HCT116 (cell line): Measurements from ENCODE around the gene TAF3. TPM values are rescaled to one million over a fixed set of nuclear protein-coding genes. Genes with fewer than 3 reads are reported as not detected.

ENCODE experiments used
- ATAC-seq: fragments of 200-7000 bp; cut with Tn5 transposase; 2 replicates; pipeline ENCODE4 v1.9.1; 2020; ENCODE audit warnings: mild to moderate bottlenecking, moderate library complexity
- BruUV-seq: library from RNA; stranded (reverse); fragments of 400-500 nt; replicated peaks from 2 replicates; lab custom pipeline; 2021; lab: Mats Ljungman, UMichigan
- CTCF ChIA-PET: fragments of 300-600 bp; sonication (Branson Sonifier 250); formaldehyde crosslinking; loops from one replicate; lab custom pipeline; 2021; ENCODE audit warnings: antibody characterized with exemption; lab: Charles Lee
- POLR2A ChIA-PET: fragments of 300-600, 350-600 bp; sonication (Branson Sonifier 250); formaldehyde crosslinking; loops from one replicate; lab custom pipeline; 2021; ENCODE audit warnings: antibody characterized with exemption; lab: Charles Lee
- RAD21 ChIA-PET, 2 experiments: fragments of 300-600 bp; sonication (Branson Sonifier 250); formaldehyde crosslinking; loops; one replicate each; lab custom pipeline; 2023; ENCODE audit warnings: low total read pairs in 2 of 2; ENCODE audit not compliant: uncharacterized antibody in 2 of 2, unreplicated experiment in 2 of 2, low non-redundant PET in 1 of 2; lab: Charles Lee
- DNase-seq: peaks from one replicate; pipeline ENCODE4 v3.0.0-alpha.2; 2010; ENCODE audit warnings: low read depth, low spot score
- H2AFZ ChIP-seq: fragments of 200-600 bp; shearing (Covaris generic), sonication (generic); 2 replicates; pipeline ENCODE4 v1.6.1; 2017; ENCODE audit warnings: low read depth, mixed run types, mixed read lengths, antibody characterized with exemption, low read length; ENCODE audit not compliant: poor library complexity, severe bottlenecking
- H3K27ac ChIP-seq: 2 replicates; pipeline ENCODE4 v1.5.1; 2012; ENCODE audit warnings: low read depth, low read length
- H3K27me3 ChIP-seq: fragments of 200-600 bp; sonication (generic); 2 replicates; pipeline ENCODE4 v1.6.1; 2016; ENCODE audit warnings: mixed run types, low read length, mixed read lengths; ENCODE audit not compliant: insufficient read depth
- H3K36me3 ChIP-seq, 2 experiments: fragments of 200-500 bp in 1 of 2; fragments of 200-600 bp in 1 of 2; sonication (Bioruptor generic) in 1 of 2; sonication (generic) in 1 of 2; 2 replicates each; pipeline versions ENCODE4 v1.5.1 to v1.6.1; 2014 to 2016; ENCODE audit warnings: low read length in 2 of 2, inconsistent platforms in 1 of 2, mixed read lengths in 1 of 2, mixed run types in 1 of 2; ENCODE audit not compliant: insufficient read depth in 2 of 2, control insufficient read depth in 1 of 2
- H3K4me1 ChIP-seq, 2 experiments: fragments of 200-600 bp in 1 of 2; sonication (generic) in 1 of 2; 2 replicates each; pipeline versions ENCODE4 v1.5.1 to v1.6.1; 2012 to 2017; ENCODE audit warnings: low read length in 2 of 2, inconsistent platforms in 1 of 2, mild to moderate bottlenecking in 1 of 2, mixed read lengths in 1 of 2, mixed run types in 1 of 2, moderate library complexity in 1 of 2; ENCODE audit not compliant: insufficient read depth in 2 of 2, control insufficient read depth in 1 of 2
- H3K4me2 ChIP-seq: fragments of 200-600 bp; sonication (generic); 2 replicates; pipeline ENCODE4 v1.6.1; 2017; ENCODE audit warnings: mixed run types, low read length, mixed read lengths
- H3K4me3 ChIP-seq, 2 experiments: fragments of 200-600 bp in 1 of 2; sonication (generic) in 1 of 2; replicated peaks in 1 of 2; 2 replicates each; pipeline ENCODE4 v1.5.1; 2011 to 2016; ENCODE audit warnings: low read length in 2 of 2, control low read depth in 1 of 2, low read depth in 1 of 2, mild to moderate bottlenecking in 1 of 2, mixed read lengths in 1 of 2, mixed run types in 1 of 2
- H3K79me2 ChIP-seq: fragments of 200-600 bp; sonication (generic); 2 replicates; pipeline ENCODE4 v1.6.1; 2017; ENCODE audit warnings: mild to moderate bottlenecking, mixed run types, low read length, moderate library complexity, mixed read lengths; ENCODE audit not compliant: insufficient read depth
- H3K9ac ChIP-seq: fragments of 200-600 bp; sonication (generic); 2 replicates; pipeline ENCODE4 v1.6.1; 2016; ENCODE audit warnings: low read length, mixed read lengths
- H3K9me2 ChIP-seq: fragments of 200-600 bp; sonication (generic), shearing (Covaris generic); 2 replicates; pipeline ENCODE4 v1.6.1; 2017; ENCODE audit warnings: mixed run types, mild to moderate bottlenecking, moderate library complexity; ENCODE audit not compliant: insufficient read depth
- H3K9me3 ChIP-seq, 2 experiments: fragments of 200-500 bp in 1 of 2; fragments of 200-600 bp in 1 of 2; sonication (Bioruptor generic) in 1 of 2; sonication (generic) in 1 of 2; 2 replicates each; pipeline ENCODE4 v1.6.1; 2014 to 2017; ENCODE audit warnings: low read length in 2 of 2, mixed read lengths in 2 of 2, inconsistent platforms in 1 of 2, low read depth in 1 of 2, mild to moderate bottlenecking in 1 of 2, mixed run types in 1 of 2, moderate library complexity in 1 of 2; ENCODE audit not compliant: control insufficient read depth in 1 of 2, insufficient read depth in 1 of 2
- H4K20me1 ChIP-seq: fragments of 200-600 bp; sonication (generic), shearing (Covaris generic); 2 replicates; pipeline ENCODE4 v1.6.1; 2017; ENCODE audit warnings: mixed run types, mild to moderate bottlenecking, moderate library complexity; ENCODE audit not compliant: insufficient read depth
- CEBPB ChIP-seq: IDR thresholded peaks from 2 replicates; pipeline ENCODE4 v1.6.1; 2012; ENCODE audit warnings: low read depth
- ELF1 ChIP-seq: IDR thresholded peaks from 2 replicates; pipeline ENCODE4 v1.6.1; 2012; ENCODE audit warnings: low read depth, borderline replicate concordance
- EZH2phosphoT487 ChIP-seq: fragments of 200-600 bp; IDR thresholded peaks from 2 replicates; pipeline ENCODE4 v1.6.1; 2018; ENCODE audit warnings: antibody characterized with exemption, borderline replicate concordance
- JUND ChIP-seq: IDR thresholded peaks from 2 replicates; pipeline ENCODE4 v1.6.1; 2012
- MAX ChIP-seq: IDR thresholded peaks from 2 replicates; pipeline ENCODE4 v1.6.1; 2012
- POLR2A ChIP-seq: IDR thresholded peaks from 2 replicates; pipeline ENCODE4 v1.7.0; 2011; ENCODE audit warnings: borderline replicate concordance; ENCODE audit not compliant: insufficient read depth, insufficient read length; ENCODE audit errors: extremely low read depth
- POLR2AphosphoS5 ChIP-seq: IDR thresholded peaks from 2 replicates; pipeline ENCODE4 v1.6.1; 2011; ENCODE audit warnings: mild to moderate bottlenecking, low read depth, low read length, moderate library complexity
- SP1 ChIP-seq: IDR thresholded peaks from 2 replicates; pipeline ENCODE4 v1.6.1; 2012; ENCODE audit warnings: low read depth
- TCF7L2 ChIP-seq: IDR thresholded peaks from 2 replicates; pipeline ENCODE4 v1.7.0; 2011; ENCODE audit warnings: borderline replicate concordance, inconsistent platforms; ENCODE audit not compliant: insufficient read depth, insufficient read length; ENCODE audit errors: extremely low read depth
- YY1 ChIP-seq: IDR thresholded peaks from 2 replicates; pipeline ENCODE4 v1.6.1; 2011; ENCODE audit warnings: low read length, low read depth, moderate library complexity, mild to moderate bottlenecking; ENCODE audit not compliant: insufficient replicate concordance; ENCODE audit errors: extremely low read depth
- ZBTB33 ChIP-seq: IDR thresholded peaks from 2 replicates; pipeline ENCODE4 v1.6.1; 2011; ENCODE audit warnings: mild to moderate bottlenecking, low read length, moderate library complexity; ENCODE audit not compliant: insufficient replicate concordance; ENCODE audit errors: extremely low read depth
- ZFX ChIP-seq: fragments of 450-650 bp; IDR thresholded peaks from 2 replicates; pipeline ENCODE4 v1.6.1; 2017
- ZNF274 ChIP-seq: fragments of 200-500 bp; sonication (Bioruptor generic); IDR thresholded peaks from 2 replicates; pipeline ENCODE4 v1.6.1; 2014; ENCODE audit warnings: mild to moderate bottlenecking, low read depth, low read length, inconsistent platforms
- intact Hi-C: fragments of 100-400 bp; cut with micrococcal nuclease; formaldehyde crosslinking; loops from 2 replicates; pipeline ENCODE4 v1.10.0; 2022
- total RNA-seq: library from RNA; stranded (reverse); gene quantifications from one replicate; pipeline ENCODE4 v1.2.1, GENCODE V29; 2021; ENCODE audit not compliant: unreplicated experiment
- TF ChIP-seq, protein P1 (sequence below): IDR thresholded peaks from 2 replicates; pipeline ENCODE4 v1.6.1; 2012
- TF ChIP-seq, protein P2 (sequence below): IDR thresholded peaks from 2 replicates; pipeline ENCODE4 v1.6.1; 2012; ENCODE audit warnings: low read depth

Gene TAF3
- total RNA-seq, 1 experiment from 2014 or later: 8.0 TPM

DNA sequence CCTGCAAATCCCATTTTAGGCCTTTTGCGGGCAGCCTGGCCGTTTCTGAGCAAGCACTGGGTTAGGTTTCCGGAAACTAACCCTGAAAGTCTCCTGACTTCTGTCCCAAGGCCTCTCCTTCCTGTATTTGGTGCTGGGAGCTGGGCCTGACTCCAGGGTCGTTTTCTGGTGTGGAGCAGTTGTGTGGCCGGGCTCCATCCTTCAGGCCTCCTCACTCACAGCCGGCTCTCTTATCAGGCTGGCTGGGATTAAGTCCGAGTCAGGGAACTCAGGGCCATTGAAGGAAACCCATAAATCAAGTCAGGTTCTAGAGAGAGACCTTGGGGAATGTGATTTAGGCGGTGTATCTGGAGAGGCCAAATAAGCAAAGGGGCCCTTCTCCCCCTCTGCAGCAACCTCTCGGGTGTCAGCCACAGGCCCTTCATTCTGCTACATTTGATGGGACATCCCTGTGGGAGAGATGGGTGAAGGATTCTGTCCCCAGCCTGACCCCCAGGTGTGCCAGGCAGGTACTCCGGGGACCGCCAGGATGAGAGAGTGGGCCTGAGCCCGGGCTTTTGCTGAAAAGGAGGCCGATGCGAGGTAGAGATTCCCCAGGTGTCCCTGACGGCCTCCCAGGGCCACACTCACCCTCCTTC is 239.4 kb downstream of the TAF3 start:
- Histone ChIP-seq H4K20me1 (no peaks in the 10 kb centered on the region), H3K36me3 (no peaks in the 10 kb centered on the region), H3K9me2 (no peaks in the 10 kb centered on the region), H3K27ac (no peak overlapping the region), H3K27me3 (no peaks in the 10 kb centered on the region), H3K4me3 (no peak overlapping the region), H3K4me2 (no peak overlapping the region), H3K9ac (no peak overlapping the region), H3K4me1 (peaks cover 3 to 14% of the 10 kb centered on the region in 2 experiments; a peak in 3 of 4 replicates), H3K79me2 (no peaks in the 10 kb centered on the region), H3K9me3 (no peaks in the 10 kb centered on the region), H2AFZ (no peak overlapping the region)
- no TSS peak for BruUV-seq
- ATAC-seq: no peak
- no peak for TF ChIP-seq JUND
- TF ChIP-seq CEBPB: no peak
- no peak for TF ChIP-seq POLR2A
- TF ChIP-seq ZFX: no peak
- no peak for TF ChIP-seq SP1
- TF ChIP-seq TCF7L2: no peak
- no peak for TF ChIP-seq POLR2AphosphoS5
- TF ChIP-seq, protein P1, sequence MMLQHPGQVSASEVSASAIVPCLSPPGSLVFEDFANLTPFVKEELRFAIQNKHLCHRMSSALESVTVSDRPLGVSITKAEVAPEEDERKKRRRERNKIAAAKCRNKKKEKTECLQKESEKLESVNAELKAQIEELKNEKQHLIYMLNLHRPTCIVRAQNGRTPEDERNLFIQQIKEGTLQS: no peak
- TF ChIP-seq MAX: no peak
- no peak for TF ChIP-seq ZNF274
- no peak for TF ChIP-seq ZBTB33
- TF ChIP-seq, protein P2, sequence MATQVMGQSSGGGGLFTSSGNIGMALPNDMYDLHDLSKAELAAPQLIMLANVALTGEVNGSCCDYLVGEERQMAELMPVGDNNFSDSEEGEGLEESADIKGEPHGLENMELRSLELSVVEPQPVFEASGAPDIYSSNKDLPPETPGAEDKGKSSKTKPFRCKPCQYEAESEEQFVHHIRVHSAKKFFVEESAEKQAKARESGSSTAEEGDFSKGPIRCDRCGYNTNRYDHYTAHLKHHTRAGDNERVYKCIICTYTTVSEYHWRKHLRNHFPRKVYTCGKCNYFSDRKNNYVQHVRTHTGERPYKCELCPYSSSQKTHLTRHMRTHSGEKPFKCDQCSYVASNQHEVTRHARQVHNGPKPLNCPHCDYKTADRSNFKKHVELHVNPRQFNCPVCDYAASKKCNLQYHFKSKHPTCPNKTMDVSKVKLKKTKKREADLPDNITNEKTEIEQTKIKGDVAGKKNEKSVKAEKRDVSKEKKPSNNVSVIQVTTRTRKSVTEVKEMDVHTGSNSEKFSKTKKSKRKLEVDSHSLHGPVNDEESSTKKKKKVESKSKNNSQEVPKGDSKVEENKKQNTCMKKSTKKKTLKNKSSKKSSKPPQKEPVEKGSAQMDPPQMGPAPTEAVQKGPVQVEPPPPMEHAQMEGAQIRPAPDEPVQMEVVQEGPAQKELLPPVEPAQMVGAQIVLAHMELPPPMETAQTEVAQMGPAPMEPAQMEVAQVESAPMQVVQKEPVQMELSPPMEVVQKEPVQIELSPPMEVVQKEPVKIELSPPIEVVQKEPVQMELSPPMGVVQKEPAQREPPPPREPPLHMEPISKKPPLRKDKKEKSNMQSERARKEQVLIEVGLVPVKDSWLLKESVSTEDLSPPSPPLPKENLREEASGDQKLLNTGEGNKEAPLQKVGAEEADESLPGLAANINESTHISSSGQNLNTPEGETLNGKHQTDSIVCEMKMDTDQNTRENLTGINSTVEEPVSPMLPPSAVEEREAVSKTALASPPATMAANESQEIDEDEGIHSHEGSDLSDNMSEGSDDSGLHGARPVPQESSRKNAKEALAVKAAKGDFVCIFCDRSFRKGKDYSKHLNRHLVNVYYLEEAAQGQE: no peak
- no peak for TF ChIP-seq ELF1
- no peak for TF ChIP-seq YY1
- no peak for TF ChIP-seq EZH2phosphoT487
- ChIA-PET POLR2A (no interaction called here), RAD21 (no interaction called here), CTCF (no interaction called here)
- DNase-seq: no peak
- intact Hi-C loops: no loop called here
